T-helper 2 cell (primary cell): ENCODE results near the gene SLC29A1.
A peak's percentile ranks its signal among the peaks of the same experiment; 100 is the strongest.
"Not testable (repeated sequence)": the region's sequence is repeated elsewhere in the genome, so short reads cannot be mapped to it uniquely, and the experiment has no call there.

ENCODE experiments used
- DNase-seq, 5 experiments: peaks; one replicate each; pipeline versions ENCODE4 v3.0.0 to v3.0.0-alpha.2; 2012 to 2022
- total RNA-seq, 2 donors: gene quantifications; one replicate each; lab custom pipeline; 2026; lab: John Stamatoyannopoulos, UW

SLC29A1 gene
- 5.1 to 8.7 reads per million in 2 donors for total RNA-seq

GRCh38 chr6:44223319-44224028 is at the start of gene SLC29A1:
Gene SLC29A1, plus strand, starts transcription at chr6:44223595. Its CDS starts 3,719 bp downstream, at chr6:44227314.
- peak; percentile 62 to 86 (median 79) for DNase-seq

DNA sequence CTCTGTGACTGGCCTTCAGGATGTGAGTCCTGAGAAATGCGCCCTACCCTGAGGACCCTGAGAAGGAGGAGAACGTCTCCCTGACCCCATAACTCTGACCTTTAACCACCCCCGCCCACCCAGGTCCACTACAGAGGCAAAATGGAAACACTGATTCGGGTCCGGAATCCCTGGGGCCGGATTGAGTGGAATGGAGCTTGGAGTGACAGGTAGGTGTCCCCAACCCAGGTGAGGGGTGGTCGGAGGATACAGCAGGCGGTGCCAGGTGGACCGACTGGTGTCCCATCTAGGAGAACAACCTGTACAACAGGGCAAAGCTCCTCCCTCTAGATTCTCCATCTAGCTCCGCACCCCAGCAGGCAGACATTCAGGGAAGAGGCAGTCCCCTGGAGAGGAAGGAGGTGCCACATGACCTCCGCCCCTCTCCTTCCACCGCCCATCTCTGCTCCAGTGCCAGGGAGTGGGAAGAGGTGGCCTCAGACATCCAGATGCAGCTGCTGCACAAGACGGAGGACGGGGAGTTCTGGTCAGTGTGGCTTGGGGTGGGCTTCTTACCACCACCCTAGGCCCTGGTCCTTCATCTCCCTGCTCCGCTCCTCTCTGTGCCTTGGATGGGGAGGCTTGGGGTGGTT is 47.1 kb upstream of the SLC29A1 start:
- DNase-seq = no peak

- DNase-seq = peak in 2 of 5 experiments; percentile 27 to 58
Measured at GRCh38 chr6:44176762-44177509, 46.5 kb upstream of the SLC29A1 start.

- DNase-seq = no peak
Measured at GRCh38 chr6:44177691-44178423, 45.5 kb upstream of the SLC29A1 start.

DNA sequence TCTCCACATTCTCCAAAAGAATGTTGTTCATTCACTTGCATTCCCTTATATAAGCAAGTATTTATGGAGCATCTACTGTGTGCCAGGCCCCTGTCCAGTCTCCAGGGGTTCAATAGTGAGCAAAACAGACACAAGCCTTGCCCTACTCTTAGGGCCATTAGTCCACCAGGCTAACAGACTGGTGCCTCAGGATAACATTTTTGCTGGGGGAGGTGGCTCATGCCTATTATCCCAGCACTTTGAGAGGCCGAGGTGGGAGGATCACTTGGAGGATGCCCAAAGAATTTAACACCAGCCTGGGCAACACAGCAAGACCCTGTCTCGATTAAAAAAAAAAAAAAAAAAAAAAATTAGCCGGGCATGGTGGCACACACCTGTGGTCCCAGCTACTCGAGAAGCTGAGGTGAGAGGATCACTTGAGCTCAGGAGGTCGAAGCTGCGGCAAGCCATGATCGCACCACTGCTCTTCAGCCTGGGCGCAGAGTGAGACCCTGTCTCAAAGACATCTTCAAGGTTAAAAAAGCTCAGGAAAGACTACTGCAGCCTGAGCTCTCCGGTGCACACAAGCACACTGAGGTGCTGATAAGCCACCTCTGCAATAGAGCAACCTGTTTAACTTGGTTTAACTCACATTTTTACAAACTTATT is 44.8 kb upstream of the SLC29A1 start:
- DNase-seq = no peak

- no peak for DNase-seq
Measured at GRCh38 chr6:44179072-44179536, 44.3 kb upstream of the SLC29A1 start.

GRCh38 chr6:44179648-44180047 is 43.7 kb upstream of the SLC29A1 start:
- DNase-seq = no peak

DNA sequence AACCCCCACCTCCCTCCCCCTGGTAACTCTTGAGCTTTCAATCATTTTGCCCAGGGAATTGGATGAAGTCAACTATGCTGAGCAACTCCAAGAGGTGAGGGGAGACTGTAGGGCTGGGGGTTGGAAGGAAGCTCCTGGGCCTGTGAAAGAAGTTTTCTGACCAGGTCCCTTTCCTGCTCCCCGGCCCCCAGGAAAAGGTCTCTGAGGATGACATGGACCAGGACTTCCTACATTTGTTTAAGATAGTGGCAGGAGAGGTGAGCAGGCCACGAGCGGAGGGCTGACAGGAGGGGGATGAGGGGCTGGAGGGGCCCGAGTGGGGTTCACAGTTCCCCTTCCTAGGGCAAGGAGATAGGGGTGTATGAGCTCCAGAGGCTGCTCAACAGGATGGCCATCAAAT is 43.0 kb upstream of the SLC29A1 start:
- DNase-seq = no peak

- no peak for DNase-seq
Measured at GRCh38 chr6:44180886-44181285, 42.5 kb upstream of the SLC29A1 start.

DNA sequence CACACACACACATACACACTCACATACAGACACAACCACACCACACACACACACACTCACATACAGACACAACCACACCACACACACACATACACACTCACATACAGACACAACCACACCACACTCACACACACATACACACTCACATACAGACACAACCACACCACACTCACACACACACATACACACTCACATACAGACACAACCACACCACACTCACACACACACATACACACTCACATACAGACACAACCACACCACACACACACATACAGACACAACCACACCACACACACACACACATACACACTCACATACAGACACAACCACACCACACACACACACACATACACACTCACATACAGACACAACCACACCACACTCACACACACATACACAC is 41.6 kb upstream of the SLC29A1 start:
- not testable (repeated sequence) for DNase-seq

DNA sequence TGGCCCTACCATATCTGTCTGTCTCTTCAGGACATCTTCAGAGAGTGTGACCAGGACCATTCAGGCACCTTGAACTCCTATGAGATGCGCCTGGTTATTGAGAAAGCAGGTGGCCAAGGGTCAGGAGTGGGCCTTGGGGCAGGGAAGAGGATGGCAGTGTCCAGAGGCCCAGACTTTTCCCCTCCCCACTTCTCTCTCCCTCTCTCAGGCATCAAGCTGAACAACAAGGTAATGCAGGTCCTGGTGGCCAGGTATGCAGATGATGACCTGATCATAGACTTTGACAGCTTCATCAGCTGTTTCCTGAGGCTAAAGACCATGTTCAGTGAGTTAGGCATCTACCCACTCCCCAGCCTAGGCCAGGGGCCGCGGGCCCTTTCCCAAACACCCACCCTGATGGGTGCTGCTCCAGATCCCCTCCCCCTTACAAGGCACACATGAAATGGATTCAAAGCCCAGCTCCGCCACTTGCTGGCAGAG is 40.4 kb upstream of the SLC29A1 start:
- no peak for DNase-seq

DNA sequence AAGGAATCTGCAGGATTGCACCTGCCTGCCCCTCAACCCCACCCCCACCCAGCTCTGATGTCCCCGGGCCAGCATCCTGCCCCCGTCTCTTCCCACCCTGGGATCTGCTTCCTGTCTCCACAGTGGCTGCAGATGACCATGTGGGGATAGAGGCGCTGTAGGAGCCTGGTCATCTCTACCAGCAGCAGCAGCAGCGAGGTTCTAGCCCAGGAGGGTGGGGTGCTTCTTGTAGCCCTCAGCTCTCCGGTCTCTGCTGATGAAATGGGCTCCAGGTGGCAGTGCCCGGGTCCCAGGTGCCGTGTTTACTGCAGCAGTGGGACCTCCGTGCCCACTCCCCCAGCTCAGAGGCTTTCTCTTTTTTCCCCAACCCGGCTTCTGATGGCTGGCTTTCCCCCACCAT is 39.6 kb upstream of the SLC29A1 start:
- no peak for DNase-seq

DNA sequence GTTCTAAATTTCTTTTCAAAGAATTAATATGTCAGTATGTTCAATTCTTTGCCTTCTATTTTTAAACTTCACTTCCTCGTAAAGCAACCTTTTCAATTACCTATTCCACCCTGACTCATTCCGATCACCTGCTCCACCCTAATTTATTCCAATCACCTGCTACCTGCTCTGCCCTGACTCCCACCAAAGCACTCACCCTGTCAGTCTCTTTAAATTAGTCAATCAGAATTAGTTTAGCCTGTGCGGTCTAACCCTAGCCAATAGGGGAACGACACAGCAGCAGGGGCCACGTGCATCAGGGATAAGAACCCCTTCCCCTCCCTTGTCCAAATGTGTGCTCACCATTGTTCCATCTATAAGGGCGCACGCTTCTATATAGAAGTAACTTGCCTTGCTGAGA is 38.0 kb upstream of the SLC29A1 start:
- DNase-seq = not testable (repeated sequence)

GRCh38 chr6:44185953-44186634 is 37.3 kb upstream of the SLC29A1 start:
- no peak for DNase-seq

DNA sequence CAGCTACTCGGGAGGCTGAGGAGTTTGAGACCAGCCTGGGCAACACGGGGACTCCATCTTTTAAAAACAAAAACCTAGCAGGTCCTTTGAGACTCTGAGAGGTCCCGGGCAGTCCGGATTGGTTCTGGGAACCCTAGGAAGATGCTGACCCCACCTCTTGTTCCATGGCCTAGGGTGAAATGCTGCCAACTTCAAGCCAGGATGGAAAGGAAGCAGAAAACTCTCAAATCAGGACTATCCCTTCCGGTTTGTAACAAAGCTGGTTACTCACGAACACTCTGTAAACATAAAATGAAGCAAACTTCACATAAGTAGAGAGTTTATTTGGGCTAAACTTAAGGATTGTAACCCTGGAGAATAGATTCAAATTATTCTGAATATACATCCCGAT is 36.8 kb upstream of the SLC29A1 start:
- no peak for DNase-seq

DNA sequence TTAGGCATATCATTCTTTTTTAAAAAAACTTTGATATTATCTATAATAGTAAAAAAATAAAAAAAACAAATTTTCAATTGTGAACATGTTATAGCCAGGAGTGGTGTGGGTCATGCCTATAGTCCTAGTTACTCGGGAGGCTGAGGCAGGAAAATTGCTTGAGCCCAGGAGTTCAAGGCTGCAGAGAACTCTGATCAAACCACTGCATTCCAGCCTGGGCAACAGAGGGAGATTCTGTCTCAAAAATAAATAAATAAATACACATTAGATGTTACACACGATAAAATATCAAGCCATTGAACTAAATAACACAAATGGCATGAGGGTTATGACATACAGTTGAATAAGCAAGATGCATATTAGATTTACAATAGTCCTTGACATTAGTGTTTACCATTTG is 34.6 kb upstream of the SLC29A1 start:
- DNase-seq = no peak

DNA sequence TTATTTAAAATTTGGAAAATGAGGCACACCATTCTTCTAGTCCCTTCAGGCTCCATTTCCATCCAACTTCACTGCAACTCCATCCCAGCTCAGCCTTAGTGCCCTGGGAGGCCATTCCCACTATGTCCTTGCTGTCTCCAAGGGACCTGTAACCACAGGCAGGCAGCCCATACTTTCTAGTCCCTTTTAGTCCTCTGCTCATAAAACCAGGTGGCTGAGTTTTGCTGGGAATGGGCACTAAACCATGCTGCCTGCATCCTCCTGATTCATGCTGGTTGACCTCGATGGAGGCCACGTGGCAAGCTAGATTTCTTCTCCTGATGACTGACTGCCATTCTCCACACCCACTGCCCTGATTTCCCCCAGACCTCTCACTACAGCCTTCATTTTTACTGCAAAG is 34.1 kb upstream of the SLC29A1 start:
- no peak for DNase-seq

GRCh38 chr6:44190715-44191114 is 32.7 kb upstream of the SLC29A1 start:
- peak in 1 of 5 experiments; percentile 58 for DNase-seq

DNA sequence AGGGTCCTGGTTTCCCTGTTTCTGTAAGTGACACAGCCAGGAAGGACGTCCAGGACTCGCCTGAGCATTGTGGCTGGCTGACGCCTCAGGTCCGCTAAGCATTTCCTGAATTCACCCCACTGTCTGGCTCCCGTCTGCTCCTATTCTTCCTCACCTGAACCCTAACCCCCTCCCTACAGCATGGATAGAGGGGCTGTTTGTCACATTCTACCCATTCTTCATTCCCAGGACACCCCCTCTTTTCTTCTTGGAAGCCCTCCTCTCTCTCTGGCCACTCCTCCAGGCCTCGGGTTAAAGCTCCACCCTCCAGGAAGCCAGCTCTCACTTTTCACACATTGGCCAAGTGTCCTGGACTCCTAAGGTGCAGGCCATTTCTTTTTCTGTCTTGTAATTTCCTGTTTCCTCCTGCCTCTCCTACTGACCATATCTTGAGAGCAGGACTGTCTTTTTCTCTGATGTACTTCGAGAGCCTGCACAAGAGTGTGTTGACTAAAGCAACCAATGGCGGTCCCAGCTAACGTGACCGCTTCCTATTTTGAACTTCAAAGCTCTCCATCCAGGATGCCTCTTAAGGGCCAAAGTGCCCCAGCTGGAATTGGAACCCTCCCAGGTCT is 30.9 kb upstream of the SLC29A1 start:
- no peak for DNase-seq

DNA sequence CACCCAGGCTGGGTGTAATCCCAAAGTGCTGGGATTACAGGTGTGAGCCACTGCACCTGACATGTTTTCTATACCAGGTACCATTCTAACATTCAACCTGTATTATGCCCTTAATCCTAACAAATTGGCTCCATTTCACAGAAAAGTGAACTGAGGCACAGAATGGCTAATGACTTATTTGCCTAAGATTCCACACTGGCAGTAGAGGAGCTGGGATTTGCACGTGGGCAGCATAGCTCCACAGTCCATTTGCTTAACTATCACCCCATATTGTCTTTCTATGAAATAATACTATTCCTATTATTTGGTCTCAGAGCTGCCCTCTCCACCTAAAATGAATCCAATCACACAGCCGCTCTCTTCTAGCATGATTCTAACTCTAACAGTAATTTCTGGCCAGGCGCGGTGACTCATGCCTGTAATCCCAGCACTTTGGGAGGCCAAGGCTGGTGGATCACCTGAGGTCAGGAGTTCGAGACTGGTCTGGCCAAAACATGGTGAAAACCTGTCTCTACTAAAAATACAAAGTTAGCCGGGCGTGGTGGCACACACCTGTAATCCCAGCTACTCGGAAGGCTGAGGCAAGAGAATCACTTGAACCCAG is 30.0 kb upstream of the SLC29A1 start:
- DNase-seq = no peak

GRCh38 chr6:44194326-44194725 is 29.1 kb upstream of the SLC29A1 start:
- no peak for DNase-seq
